GM18909 (cell line): ENCODE data around the gene CHRND.

Experiments
- ATAC-seq: cut with Tn5 transposase; IDR thresholded peaks from one replicate; pipeline ENCODE4 v1.9.1; 2021; ENCODE audit warnings: mild to moderate bottlenecking; ENCODE audit not compliant: unreplicated experiment, poor library complexity

The CHRND gene

DNA sequence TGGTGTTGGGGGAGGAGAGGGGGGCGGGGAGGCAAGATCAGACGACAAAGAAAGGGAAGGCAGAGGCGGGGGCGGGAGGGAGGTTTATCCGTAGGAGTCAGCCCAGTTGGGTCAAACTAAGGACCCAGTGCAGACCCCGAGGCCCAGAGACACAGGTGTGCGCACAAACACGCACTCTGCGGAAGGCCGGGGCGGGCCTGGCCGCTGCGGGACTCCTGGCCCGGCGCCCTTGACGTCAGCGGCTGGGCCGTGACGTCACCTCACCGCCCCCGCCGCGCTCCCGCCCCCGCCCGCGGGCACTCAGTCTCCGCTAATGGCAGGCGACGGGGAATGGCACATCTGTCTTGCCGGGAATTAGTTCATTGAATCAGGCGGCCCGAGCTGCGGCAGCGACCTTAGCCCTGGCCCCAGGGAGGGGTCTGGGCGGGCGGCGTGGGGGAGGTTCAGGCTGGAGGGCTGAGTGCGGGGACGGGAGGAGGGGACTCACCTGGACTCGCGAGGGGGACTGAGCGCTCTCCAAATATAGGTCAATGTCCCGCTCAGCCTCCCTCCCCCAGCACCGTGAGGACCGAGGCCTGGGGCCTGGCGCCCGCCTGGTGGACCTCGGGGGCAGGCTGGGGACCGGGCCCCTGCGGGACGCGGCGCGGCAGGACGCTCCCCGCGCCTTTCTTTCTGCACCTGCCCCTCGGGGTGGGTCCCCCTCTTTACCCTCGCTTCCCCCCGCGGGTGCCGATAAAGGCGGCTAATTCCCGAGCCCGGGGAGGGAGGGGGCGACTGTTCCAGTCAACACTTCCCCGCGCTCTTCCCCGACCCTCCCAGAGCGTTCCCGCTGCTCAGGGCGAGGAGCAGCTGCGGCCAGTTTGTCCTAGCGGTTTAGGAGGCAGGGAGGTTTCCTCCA lies 22.8 kb upstream of the CHRND start:
- no peak for ATAC-seq

DNA sequence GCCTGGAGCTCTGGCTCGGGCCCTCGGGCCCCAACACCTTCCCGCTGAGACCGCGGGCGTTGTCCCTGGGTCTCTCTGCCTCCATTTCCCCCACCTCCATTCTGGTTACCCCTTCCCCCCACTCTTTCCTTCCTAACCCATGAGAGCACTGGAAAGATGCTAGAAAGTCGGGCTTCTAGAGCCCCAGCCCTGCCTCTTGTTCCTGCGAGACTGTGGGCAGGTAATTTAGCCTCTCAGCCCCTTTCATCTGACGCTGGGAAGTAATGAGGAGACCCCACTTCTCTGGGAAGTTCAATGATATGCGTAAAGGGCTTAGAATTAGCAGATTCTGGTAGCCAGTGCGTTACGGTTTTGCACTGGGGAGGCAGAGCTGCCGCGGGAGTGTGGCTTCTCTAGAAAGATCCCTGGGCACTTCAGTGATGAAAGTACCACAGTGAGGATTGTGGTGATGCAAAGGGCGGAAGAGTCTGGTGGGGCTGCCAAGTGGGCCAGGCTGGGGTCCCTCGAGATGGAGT lies 22.1 kb upstream of the CHRND start:
- ATAC-seq: no peak

DNA sequence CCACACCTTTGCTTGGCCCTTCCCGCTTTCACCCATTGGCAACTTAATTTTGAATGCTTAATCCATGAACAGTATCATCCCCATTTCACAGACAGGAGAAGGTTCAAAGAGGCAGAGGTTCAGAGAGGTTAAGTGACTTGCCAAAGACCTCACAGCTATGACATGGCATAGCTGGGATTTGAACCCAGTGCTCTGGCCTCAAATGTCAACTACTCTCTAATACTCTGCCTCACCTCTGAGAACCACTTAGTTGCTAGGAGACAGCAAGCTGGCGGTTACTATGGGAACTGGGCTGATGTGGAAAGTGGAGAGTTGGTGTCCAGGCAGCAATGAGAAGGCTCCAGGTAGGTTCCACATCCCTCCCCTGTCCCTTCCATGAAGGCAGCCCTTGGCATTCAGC lies 21.5 kb upstream of the CHRND start:
- ATAC-seq: no peak

DNA sequence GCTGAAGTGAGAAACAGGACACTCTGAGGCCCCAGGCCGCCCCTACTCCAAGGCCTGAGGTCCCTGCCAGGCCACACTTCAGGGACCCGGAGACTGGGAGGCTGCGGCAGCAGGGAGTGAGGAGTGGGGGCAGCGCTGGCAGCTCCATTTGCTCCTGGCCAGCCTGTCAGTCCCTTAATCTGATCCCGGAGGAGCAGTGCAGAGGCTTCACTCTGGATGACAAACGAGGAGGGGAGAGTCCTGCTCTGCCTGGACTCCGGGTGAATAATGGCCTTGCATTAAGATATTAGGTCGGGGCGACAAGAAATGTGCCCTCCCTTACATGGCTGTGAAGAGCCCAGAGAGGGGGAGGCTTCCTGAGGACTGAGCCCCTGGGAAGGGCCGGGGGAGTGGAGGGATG lies 20.1 kb upstream of the CHRND start:
- ATAC-seq: no peak

GRCh38 chr2:232506709-232507108 lies 19.3 kb upstream of the CHRND start:
- no peak for ATAC-seq

GRCh38 chr2:232508251-232508650 lies 17.7 kb upstream of the CHRND start:
- ATAC-seq: no peak

GRCh38 chr2:232511336-232511890 lies 14.5 kb upstream of the CHRND start:
- no peak for ATAC-seq

DNA sequence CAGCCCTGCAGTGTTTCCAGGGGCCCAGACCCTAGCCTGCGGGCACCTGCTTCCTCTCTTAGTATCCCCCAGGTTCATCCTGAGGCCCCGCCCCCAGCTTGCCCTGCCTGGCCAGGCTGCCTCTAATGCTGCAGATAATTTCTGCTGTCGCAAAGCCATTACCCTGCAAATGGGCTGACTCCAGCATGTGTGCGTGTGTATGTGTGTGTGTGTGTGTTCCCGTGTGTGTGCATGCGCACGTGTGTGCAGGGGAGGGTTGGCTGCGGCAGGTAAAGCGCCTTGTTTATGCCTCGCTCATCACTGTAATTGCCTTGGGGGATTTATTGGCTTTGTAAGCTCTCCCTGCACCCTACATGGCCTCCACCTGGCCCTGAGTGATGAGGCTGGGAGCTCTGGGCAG lies 13.4 kb upstream of the CHRND start:
- no peak for ATAC-seq

DNA sequence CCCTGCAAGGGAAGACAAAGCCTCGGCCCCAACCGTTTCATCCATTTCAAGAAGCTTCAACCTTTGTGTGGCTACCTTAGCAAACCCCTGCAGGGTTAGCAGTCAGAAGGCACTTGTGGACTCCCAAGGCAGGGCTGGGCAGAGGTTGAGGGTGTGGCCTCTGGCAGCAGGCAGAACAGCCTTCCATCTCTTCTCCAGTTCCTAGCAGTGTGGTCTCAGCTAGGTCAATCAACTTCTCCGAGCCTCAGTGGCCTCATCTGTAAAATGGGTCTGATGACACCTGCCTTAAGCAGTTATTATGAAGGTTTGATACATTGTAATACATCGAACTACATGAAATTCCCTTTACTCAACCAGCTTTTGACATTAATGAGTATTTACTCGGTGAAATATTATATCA lies 12.6 kb upstream of the CHRND start:
- no peak for ATAC-seq

DNA sequence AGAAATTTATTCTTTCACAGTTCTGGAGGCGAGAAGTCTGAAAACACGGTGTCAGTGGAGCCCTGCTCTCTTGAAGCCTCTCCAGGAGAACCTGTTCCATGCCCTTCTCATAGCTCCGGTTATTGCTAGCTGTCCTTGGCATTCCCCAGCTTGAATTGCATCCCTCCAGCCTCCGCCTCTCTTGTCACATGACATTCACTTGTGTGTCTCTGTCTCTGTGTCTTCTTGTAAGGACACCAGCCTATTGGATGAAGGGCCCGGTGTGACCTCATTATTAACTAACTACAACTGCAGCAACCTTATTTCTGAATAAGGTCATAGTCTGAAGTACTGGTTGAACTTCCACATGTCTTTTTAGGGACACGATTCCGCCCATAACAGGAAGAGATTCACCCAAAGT lies 10.3 kb upstream of the CHRND start:
- no peak for ATAC-seq

GRCh38 chr2:232516551-232516950 lies 9.4 kb upstream of the CHRND start:
- ATAC-seq: no peak

GRCh38 chr2:232518844-232519243 lies 7.1 kb upstream of the CHRND start:
- no peak for ATAC-seq

DNA sequence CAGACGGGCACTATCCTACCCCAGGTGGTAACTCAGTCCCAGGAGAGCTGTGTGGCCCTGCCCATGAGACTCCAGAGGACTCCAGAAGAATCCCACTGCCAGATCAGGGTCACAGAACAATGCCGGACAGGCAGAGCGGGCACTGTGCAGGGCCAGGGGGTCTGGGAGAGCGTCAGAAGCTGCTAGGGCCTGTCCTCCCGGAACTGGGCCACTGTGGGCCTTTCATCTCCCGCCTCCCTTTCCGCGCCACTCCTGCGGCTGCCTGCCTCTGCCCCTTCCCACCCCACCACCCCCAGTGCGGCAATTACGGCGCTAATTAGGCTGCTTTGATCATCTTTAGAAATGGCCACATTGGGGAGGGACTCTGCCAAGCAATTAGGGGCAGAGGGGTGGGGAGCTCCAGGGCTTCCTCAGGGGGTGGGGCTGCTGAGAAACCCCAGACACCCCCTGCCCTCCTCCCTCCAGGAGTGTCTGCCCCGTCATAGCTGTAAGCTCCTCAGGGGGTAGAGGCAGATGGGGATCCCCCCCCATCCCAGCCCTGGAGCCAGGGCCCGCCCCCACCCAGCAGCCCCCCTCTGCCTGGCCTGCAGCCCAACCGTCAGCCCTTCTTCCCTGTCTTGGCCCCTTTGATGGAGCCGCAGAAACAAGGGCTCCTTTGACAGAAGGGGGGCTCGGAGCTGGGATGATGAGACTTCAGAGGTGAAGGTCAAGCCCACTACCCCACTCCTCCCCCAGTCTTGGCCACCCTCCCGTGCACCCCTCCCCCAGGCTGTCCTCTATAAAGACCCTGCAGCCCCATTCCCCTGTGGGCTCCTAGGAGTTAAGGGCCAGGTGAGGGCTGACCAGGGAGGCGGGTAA lies 6.2 kb upstream of the CHRND start, which contains the start of gene PRSS56:
Gene PRSS56 (plus strand): TSS at position 808 of the 858 bp plus-strand sequence. CDS start 211 bp downstream, outside the sequence.
- ATAC-seq: no peak

GRCh38 chr2:232520489-232520888 lies 5.5 kb upstream of the CHRND start:
- no peak for ATAC-seq

GRCh38 chr2:232521098-232521497 lies 4.9 kb upstream of the CHRND start:
- ATAC-seq: no peak

- ATAC-seq: no peak
Measured at GRCh38 chr2:232521959-232522622, 3.9 kb upstream of the CHRND start.

DNA sequence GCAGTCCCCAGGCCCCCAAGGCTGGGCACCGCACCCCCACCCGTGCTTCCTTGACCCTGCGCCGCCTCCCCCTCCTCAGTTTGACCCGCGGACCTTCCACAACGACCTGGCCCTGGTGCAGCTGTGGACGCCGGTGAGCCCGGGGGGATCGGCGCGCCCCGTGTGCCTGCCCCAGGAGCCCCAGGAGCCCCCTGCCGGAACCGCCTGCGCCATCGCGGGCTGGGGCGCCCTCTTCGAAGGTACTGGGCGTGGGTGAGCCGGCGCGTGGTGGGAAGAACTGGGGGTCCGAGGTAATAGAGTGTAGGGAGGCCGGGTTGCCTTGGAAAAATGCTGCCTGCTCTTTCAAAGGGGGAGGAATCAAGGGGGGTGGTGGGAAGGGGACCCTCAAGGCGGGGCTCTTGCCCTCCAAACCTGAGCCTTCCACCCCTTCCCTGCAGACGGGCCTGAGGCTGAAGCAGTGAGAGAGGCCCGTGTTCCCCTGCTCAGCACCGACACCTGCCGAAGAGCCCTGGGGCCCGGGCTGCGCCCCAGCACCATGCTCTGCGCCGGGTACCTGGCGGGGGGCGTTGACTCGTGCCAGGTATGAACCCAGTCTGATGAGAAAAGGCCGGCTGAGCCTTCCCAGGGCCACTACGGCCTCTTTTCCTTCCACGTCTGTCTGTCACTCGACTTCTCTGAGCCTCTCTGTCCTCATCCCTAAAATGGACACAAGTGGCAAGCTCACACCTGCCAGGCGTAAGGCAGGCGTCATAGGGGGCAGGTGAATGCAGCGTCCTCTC lies 3.1 kb upstream of the CHRND start:
- no peak for ATAC-seq

DNA sequence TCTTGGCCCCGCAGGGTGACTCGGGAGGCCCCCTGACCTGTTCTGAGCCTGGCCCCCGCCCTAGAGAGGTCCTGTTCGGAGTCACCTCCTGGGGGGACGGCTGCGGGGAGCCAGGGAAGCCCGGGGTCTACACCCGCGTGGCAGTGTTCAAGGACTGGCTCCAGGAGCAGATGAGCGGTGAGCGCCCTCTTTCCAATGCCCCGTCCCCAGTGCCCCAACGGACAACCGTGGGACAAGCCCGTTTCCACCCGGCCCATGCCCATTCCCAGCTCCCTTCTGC lies 2.6 kb upstream of the CHRND start:
- ATAC-seq: no peak

- no peak for ATAC-seq
Measured at GRCh38 chr2:232523682-232524597, 2.0 kb upstream of the CHRND start.
